ENCODE measurements around the gene DPH1. TPM values are rescaled to one million over a fixed set of nuclear protein-coding genes. Genes with fewer than 3 reads are reported as not detected.

The DPH1 gene
- total RNA-seq, 6 donors from 2014 or later = 28.8 to 129 (median 45.1) TPM

DNA sequence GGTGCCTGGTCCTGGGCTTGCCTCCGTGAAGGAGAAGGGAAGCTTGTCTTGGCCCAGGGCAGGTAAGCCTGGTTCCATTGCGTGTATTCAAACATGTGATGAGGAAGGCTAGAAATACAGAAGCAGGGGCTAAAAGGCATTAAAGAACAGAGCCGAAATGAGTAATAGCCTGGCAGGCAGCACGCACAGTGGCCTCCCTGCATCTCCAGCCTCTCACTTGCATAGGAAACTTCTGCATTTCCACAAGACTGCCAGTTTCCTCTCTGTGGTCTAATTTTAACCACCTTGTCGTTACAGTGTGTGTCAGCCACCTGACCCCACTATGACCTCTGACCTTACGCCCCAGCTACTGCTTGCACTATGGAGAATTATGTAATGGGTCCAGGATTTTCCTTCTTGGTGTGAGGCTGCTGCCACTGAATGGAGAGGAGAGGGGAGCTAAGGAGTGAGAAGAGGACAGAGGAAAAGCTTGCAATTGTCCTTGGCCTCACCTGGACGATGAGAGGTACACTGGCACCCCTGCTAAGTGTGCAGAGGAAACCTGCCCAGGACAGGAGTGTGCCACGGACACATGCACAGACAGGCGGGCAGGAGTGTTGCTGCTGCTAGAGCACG is 57.8 kb downstream of the DPH1 start:
- Histone ChIP-seq H3K27ac (peak overlapping the region in 3 of 4 donors; percentile 46 to 92 (median 86)), H3K4me3 (no peak overlapping the region), H3K27me3 (no peaks in the 10 kb centered on the region), H3K9me3 (no peaks in the 10 kb centered on the region), H3K36me3 (no peaks in the 10 kb centered on the region), H3K4me1 (peaks cover 75 to 95% (median 86%) of the 10 kb centered on the region in 4 donors)
- WGBS, 2 donors = 46 to 57% methylated on average over 10 of the region's 10 CpGs
- peak in 1 of 2 donors; percentile 61 for DNase-seq
- peak in 1 of 2 donors; percentile 6 for ATAC-seq (ENCODE audit: low FRiP score in 2 of 2)
- TF ChIP-seq, protein P1, sequence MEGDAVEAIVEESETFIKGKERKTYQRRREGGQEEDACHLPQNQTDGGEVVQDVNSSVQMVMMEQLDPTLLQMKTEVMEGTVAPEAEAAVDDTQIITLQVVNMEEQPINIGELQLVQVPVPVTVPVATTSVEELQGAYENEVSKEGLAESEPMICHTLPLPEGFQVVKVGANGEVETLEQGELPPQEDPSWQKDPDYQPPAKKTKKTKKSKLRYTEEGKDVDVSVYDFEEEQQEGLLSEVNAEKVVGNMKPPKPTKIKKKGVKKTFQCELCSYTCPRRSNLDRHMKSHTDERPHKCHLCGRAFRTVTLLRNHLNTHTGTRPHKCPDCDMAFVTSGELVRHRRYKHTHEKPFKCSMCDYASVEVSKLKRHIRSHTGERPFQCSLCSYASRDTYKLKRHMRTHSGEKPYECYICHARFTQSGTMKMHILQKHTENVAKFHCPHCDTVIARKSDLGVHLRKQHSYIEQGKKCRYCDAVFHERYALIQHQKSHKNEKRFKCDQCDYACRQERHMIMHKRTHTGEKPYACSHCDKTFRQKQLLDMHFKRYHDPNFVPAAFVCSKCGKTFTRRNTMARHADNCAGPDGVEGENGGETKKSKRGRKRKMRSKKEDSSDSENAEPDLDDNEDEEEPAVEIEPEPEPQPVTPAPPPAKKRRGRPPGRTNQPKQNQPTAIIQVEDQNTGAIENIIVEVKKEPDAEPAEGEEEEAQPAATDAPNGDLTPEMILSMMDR (IDR thresholded peaks at IDR 0.05) = no peak
- TF ChIP-seq POLR2AphosphoS5 (IDR thresholded peaks at IDR 0.05) (peak; percentile 67 to 79), EP300 (IDR thresholded peaks at IDR 0.05) (peak in 2 of 4 donors; percentile 26 to 31)

DNA sequence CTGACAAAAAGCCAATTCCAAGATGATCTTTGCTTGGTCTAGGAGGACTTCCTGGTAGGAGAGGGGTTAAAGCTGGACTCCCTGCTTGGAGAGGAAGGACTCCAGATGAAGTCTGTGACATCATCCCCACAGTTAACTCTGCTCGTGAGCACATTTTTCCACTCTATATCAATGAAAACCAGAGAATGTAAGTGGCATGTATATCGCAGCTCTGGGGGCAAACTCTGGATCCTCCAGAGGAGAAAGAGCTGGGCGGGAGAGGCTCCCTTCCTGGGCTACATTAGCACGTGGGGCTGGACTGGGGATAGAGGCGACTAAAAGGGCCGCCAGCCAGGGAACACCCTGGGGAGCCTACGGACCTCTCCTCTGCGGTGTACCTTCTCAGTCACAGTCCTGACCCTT is 59.1 kb downstream of the DPH1 start:
- DNase-seq (no peak), ATAC-seq (ENCODE audit: low FRiP score in 2 of 2) (no peak)
- Histone ChIP-seq H3K9me3 (no peaks in the 10 kb centered on the region), H3K27ac (peak overlapping the region; percentile 77 to 86 (median 83)), H3K4me1 (peaks cover 62 to 90% (median 81%) of the 10 kb centered on the region in 4 donors), H3K36me3 (no peaks in the 10 kb centered on the region), H3K4me3 (peak overlapping the region in 3 of 4 donors; percentile 17 to 41 (median 41)), H3K27me3 (no peaks in the 10 kb centered on the region)
- WGBS, 2 donors = 9 to 24% methylated on average over 7 to 8 of the region's 8 CpGs
- no peak for TF ChIP-seq POLR2A (IDR thresholded peaks at IDR 0.05)
- TF ChIP-seq POLR2AphosphoS5 (IDR thresholded peaks at IDR 0.05) = no peak
- TF ChIP-seq, protein P1 (IDR thresholded peaks at IDR 0.05) = no peak
- no peak for TF ChIP-seq EP300 (IDR thresholded peaks at IDR 0.05)

DNA sequence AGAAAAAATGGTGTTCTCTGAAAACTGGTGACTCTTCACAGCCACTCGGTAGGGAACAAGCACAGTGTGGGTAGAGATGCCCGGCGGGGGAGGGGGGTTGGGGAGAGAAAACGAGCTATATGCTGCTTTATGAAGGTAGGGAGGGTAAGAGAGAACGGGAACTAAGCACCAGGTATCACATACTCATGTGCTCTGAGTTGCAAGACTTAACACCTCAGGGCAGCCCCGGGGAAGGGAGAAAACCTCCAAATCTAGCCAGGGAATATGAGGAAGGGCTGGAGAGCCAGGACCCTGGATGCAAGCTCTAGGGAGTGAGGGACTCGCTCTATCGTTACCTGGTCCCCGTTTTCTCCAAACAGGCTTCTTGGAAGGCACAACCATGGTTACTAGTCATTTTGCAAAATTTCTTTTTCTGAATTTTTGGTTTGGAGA is 60.3 kb downstream of the DPH1 start:
- WGBS, 2 donors = 54 to 68% methylated on average over 9 of the region's 9 CpGs
- Histone ChIP-seq H3K27me3 (no peaks in the 10 kb centered on the region), H3K4me1 (peaks cover 51 to 86% (median 79%) of the 10 kb centered on the region in 4 donors), H3K4me3 (peak overlapping the region in 1 of 4 donors; percentile 41), H3K9me3 (no peaks in the 10 kb centered on the region), H3K36me3 (no peaks in the 10 kb centered on the region), H3K27ac (peak overlapping the region in 3 of 4 donors; percentile 83 to 86 (median 83))
- ATAC-seq (ENCODE audit: low FRiP score in 2 of 2) = no peak
- DNase-seq = no peak
- no peak for TF ChIP-seq POLR2AphosphoS5 (IDR thresholded peaks at IDR 0.05)
- no peak for TF ChIP-seq POLR2A (IDR thresholded peaks at IDR 0.05)
- TF ChIP-seq EP300 (IDR thresholded peaks at IDR 0.05) = no peak
- TF ChIP-seq, protein P1 (IDR thresholded peaks at IDR 0.05) = no peak

DNA sequence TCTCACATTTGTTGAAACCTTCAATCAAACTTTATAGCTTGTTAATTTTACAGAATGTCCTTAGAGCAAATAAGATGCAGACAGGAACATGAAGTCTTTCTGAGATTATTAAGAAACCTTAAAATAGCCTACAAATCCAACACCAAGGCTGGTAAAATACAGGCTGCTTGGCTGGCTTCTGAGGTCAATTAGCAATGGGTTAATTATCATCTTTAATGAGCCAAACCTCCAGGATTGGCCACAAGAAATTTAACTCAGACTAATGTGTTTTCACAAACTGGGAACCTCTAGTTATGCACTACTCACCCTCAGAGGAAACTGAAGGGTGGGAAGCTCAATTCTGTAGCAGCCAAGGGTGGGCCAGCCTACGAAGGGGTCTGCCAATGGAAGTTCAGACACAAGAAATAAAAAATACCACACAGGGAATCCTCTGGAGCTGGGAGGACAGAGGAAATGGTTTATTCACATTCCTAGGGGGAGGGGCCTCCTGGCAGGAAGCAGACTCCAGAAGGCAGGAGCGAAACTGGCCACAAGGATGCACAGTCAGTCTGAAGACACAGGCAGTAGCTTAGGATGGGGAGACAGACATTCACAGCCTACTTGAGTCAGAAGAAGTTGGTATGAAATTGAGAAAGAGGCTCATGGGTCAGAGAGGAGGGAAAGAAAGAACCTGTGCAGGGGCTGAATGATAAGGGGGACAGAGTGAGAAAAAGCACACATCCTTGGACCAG is 61.0 kb downstream of the DPH1 start:
- Histone ChIP-seq H3K36me3 (no peaks in the 10 kb centered on the region), H3K4me1 (peaks cover 50 to 84% (median 75%) of the 10 kb centered on the region in 4 donors), H3K27ac (peak overlapping the region; percentile 31 to 86 (median 83)), H3K27me3 (no peaks in the 10 kb centered on the region), H3K9me3 (no peaks in the 10 kb centered on the region), H3K4me3 (no peak overlapping the region)
- ATAC-seq (ENCODE audit: low FRiP score in 2 of 2) (peak in 1 of 2 donors; percentile 82), DNase-seq (no peak)
- TF ChIP-seq, protein P1 (IDR thresholded peaks at IDR 0.05) = peak in 2 of 6 experiments; percentile 23 to 46
- TF ChIP-seq EP300 (IDR thresholded peaks at IDR 0.05) (no peak), POLR2AphosphoS5 (IDR thresholded peaks at IDR 0.05) (peak in 1 of 2 donors; percentile 34)
- 30 to 47% methylated on average over 2 of the region's 2 CpGs for WGBS, 2 donors
